SK-N-SH treated with all-trans-retinoic acid at 6 μM for 48 hours (cell line): ENCODE data around the gene NSD2.

ENCODE experiments used
- ARNTL ChIP-seq: fragments of 450-650 bp; formaldehyde crosslinking; IDR thresholded peaks from 2 replicates; pipeline ENCODE4 v1.5.0; 2020; ENCODE audit warnings: low read depth, mild to moderate bottlenecking, moderate library complexity, borderline replicate concordance
- CREB5 ChIP-seq: fragments of 250-450 bp; sonication (Bioruptor Pico); IDR thresholded peaks from 2 replicates; pipeline ENCODE4 v1.5.1; 2020; ENCODE audit warnings: low read depth, mild to moderate bottlenecking, moderate library complexity
- ESRRG ChIP-seq: fragments of 250-450 bp; sonication (Bioruptor Pico); IDR thresholded peaks from 2 replicates; pipeline ENCODE4 v1.6.1; 2021; ENCODE audit warnings: mild to moderate bottlenecking
- ISL1 ChIP-seq: fragments of 250-450 bp; sonication (Bioruptor Pico); IDR thresholded peaks from 2 replicates; pipeline ENCODE4 v2.1.2; 2022; ENCODE audit warnings: mild to moderate bottlenecking, moderate library complexity
- RARB ChIP-seq: fragments of 250-450 bp; sonication (Bioruptor Pico); IDR thresholded peaks from 2 replicates; pipeline ENCODE4 v1.8.0; 2021; ENCODE audit warnings: mild to moderate bottlenecking, moderate library complexity
- ZFP3 ChIP-seq: fragments of 250-450 bp; sonication (Bioruptor Pico); IDR thresholded peaks from 2 replicates; pipeline ENCODE4 v1.5.0; 2020; ENCODE audit warnings: mild to moderate bottlenecking, moderate library complexity
- ZNF70 ChIP-seq: fragments of 450-650 bp; formaldehyde crosslinking; IDR thresholded peaks from 2 replicates; pipeline ENCODE4 v1.5.0; 2020; ENCODE audit warnings: mild to moderate bottlenecking, moderate library complexity

DNA sequence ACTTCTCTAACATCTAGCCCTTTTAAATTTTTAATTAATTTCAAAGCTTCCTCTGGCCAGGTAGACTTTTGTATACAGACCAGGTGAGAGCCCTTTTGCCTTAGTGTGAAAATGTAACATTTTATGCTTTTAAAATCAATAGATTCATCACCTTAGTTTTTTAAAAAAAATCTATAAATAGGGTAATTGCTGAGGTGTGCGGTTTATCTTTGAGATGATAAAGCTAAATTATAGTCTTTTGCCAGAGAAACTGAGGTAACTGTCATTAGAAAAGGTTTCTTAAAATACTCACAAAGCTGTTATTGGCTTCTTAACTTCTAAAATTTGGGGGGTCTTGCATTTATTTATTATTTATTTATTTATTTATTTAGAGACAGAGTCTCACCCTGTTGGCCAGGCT lies 74.7 kb downstream of the NSD2 start:
- TF ChIP-seq ZFP3 (CRISPR knock-in tag), result no peak
- no peak for TF ChIP-seq ISL1 (CRISPR knock-in tag)
- TF ChIP-seq CREB5 (CRISPR knock-in tag), result no peak
- no peak for TF ChIP-seq ZNF70 (CRISPR knock-in tag)
- no peak for TF ChIP-seq ESRRG
- TF ChIP-seq ARNTL (CRISPR knock-in tag), result no peak
- TF ChIP-seq RARB, result no peak
